HG03066 (cell line): ENCODE results near the gene CAPNS1.
"Not testable (repeated sequence)": the region's sequence is repeated elsewhere in the genome, so short reads cannot be mapped to it uniquely, and the experiment has no call there.

Source experiments
- ATAC-seq: cut with Tn5 transposase; IDR thresholded peaks from one replicate; pipeline ENCODE4 v1.9.1; 2021; ENCODE audit warnings: low read depth; ENCODE audit not compliant: unreplicated experiment

The CAPNS1 gene

DNA sequence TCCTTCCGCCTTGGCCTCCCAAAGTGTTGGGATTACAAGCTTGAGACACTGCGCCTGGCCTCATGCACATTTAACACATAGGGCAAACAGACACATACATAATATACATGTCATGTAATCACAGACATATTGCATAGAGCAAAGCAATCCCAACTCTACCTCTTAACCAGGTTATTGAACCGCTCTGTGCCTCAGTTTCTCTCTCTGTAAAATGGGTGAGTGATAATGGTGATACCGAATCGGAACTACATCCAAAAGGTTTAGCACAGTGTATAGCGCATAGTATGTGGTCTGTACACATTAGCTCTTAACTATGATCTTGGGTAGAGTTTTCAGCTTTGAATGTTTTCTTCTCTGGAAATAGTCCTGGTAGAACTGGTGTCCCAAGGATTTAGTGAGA lies 4.8 kb downstream of the CAPNS1 start:
- no peak for ATAC-seq

DNA sequence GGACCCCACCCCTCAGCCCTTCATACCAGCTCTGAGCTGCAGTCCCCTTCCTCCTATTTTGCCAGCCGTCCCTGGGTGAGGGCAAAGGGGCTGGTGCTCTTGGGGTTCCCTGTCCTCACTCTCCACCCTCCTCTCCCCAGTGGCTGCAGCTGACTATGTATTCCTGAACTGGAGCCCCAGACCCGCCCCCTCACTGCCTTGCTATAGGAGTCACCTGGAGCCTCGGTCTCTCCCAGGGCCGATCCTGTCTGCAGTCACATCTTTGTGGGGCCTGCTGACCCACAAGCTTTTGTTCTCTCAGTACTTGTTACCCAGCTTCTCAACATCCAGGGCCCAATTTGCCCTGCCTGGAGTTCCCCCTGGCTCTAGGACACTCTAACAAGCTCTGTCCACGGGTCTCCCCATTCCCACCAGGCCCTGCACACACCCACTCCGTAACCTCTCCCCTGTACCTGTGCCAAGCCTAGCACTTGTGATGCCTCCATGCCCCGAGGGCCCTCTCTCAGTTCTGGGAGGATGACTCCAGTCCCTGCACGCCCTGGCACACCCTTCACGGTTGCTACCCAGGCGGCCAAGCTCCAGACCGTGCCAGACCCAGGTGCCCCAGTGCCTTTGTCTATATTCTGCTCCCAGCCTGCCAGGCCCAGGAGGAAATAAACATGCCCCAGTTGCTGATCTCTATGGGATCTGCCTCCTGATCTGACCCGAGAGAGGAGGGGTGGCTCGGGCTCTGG lies 10.0 kb downstream of the CAPNS1 start:
- ATAC-seq: no peak

DNA sequence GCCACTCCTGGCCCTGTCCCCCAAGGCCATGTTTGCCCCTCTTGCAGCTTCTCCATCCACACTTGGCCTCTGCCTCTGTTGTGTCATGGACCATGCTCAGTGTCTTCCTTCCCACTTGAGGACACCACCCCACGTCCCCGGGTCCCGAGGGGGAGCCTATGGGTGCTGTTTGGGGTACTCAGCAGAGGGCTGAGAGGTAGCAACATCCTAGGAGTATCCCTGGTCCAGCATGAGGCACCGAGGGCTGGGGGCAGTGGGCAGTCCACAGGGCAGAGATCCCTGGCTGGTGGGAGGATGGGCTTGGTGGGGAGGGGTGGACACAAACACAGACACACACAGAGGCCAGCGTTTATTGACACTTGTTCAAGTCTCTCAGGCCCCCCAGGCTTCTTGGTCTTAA lies 10.7 kb downstream of the CAPNS1 start:
- no peak for ATAC-seq

DNA sequence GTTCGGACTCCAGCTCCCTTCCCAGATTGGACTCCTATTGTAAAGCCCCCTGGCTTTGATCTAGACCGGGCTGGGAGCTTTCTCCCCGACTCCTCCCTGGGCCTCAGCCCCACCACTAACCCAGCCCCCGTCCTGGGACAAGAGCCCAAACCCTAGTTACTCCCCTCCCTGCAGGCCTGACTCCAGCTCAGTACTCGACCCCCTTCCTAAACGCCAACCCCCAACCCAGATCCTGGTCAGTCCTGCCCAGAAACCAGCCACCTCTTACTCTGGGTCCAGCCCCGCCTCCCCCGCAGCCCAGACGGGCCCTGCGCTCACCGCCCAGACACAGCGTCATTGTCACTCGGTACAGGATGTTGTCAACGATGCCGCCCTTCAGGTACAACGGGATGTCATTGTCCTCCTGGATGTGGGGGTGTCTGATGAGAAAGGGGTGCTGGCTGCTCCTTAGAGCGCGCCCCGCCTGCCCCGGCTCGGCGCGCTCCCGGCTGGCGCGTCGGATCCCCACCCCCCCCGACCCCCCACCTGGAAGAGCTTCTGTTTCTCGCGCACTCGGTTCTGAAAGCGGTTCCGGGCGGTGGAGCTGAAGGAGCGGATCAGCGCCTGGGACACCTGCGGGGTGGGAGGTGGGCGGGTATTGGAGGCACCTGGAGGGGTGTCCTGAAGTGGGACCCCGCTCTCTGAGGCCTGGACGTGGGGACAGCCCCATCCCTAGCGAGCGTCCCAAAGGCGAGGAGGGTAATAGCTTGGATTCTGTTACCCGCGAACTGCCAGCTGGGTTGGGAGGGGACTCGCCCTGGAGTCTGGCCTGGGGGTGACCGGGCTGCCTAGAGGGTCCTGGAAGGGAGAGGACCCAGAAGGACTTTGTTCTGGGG lies 11.5 kb downstream of the CAPNS1 start:
- no peak for ATAC-seq

DNA sequence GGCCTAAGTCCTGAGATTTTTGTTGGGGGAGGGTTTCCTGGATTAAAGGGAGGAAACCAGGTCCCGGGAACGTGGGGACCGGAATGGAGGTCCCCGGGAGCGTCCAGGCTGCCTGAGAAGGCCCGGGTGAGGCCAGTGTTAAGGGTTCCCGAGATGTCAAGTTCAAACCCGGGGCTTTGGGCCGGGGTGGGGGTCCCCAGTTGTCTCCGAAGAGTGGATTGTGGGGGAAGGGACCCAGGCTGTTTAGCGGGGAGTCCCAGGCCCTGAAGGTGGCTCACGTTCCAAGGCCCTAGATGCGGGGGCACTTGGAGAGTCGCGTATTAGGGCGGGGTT lies 12.1 kb downstream of the CAPNS1 start:
- ATAC-seq: no peak

DNA sequence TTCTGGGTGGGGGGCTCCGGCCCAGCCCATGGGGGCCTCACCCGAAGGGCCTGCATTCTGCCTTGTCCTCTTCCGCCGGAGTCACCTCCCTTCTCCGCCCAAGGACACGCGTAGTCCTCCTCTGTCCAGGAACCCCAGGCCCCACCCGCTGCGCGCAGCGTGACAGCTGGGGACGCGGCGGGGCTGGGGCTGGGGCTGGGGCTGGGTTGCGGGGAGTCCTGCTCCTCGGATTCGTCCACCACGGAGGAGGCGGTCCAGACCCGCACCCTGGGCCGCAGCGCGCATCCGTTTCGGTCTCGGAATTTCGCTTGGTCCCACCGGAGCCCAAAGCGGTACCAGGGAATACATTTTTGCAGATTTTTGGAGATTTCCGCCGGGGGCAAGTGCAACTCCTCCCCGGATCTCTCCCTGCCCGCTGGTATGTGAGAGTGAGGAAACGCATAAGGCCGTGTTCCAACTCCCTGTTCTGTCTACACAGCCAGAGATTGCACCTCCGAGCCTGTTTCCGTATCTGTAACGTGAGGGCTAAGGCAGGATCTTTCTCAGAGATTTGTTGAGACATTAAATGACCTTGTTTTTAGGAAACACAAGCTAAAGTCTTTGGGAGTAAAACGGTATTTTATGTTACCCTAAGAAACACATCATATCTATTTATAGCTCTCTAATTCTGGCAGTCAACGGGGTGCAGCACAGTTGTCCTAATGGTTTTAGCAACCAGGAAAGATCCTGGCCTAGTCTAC lies 12.7 kb downstream of the CAPNS1 start, which contains the start of gene COX7A1:
Gene COX7A1, minus strand, starts transcription at position 96 of the 740 bp plus-strand sequence. Its CDS starts 40 bp downstream, at position 56.
- ATAC-seq: no peak

DNA sequence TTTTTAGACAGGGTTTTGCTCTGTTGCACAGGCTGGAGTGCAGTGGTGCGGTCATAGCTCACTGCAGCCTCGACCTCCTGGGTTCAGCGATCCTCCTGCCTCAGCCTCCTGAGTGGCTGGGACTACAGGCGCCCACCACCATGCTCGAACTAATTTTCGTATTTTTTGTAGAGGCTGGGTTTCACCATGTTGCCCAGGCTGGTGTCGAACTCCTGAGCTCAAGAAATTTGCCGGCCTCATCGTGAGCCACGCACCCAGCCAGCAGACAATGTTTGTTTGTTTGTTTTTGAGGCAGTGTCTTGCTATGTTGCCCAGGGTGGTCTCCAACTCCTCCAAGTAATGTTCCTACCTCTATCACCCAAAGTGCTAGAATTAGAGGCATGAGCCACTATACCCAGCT lies 13.3 kb downstream of the CAPNS1 start:
- no peak for ATAC-seq

DNA sequence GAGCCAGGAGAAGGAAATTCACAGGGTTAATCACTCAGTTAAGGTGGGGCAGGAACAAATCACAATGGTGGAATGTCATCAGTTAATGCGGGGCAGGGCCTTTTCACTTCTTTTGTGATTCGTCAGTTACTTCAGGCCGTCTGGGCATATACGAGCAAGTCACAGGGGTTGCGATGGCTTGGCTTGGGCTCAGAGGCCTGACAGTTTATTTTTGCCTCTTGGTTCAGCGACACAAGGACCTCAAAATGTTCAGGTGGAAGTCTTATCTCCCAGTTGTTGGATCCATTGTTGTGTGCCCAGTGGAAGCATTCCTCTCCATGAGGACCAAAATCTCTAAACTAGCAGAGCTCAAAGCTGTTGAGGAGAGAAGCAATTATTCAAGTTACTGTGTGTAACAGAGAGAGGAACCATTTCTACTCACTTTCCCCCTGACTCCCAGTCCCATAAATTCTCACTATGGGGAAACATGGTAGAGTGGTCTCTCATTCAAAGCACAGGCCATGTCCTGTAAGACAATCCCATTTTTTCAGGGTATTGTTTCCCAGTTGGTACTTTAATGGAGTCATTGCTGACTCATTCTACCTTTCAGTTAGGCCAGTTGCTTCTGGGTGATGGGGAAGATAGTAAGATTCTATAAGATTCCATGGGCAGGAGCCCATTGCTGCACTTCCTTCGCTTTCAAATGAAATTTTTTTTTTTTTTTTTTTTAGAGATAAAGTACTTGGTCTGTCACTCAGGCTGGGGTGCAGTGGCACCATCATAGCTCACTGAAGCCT lies 21.1 kb downstream of the CAPNS1 start:
- ATAC-seq: no peak

DNA sequence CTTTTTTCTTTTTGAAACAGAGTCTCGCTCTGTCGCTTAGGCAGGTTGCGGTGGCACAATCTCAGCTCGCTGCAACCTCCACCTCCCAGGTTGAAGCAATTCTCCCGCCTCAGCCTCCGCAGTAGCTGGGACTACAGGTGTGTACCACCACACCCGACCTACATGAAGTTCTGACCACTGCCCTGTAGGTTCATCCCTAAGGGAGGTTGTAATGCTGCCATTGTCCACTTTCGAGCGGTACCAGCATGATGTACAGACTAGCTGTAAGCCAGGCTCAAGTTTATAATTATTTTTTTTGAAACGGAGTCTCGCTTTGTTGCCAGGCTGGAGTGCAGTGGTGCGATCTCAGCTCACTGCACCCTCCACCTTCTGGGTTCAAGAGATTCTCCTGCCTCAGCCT lies 23.9 kb downstream of the CAPNS1 start:
- ATAC-seq: no peak

DNA sequence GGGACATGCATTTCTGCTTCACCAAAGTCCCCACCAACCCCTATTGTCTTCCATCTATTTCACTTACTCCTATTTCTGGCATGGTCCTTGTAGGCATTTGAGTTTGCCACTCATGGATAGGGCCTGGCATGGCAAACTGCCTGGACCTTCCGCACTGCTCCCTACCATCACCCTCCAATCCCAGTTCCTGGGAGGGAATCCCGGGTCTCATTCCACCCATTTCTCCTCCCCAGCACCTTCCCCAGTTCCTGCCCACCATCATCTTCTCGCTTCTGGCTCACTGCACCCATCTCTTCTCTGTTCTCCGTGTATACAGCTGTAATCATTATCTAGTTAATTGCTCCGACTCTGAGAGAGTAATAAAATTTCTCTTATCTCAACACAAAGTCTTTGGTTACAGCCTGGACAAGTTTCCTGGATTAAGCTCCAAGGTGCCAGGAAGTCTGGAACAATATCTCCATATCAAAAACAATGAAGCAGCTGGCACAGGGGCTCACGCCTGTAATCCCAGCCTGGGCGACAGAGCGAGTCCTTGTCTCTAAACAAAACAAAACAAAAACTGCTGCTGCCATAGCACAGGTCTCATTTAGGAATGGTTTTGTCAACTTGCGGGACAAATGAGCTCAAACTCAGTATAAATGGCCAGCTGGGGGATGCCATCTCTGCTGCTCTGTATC lies 29.4 kb downstream of the CAPNS1 start:
- no peak for ATAC-seq

DNA sequence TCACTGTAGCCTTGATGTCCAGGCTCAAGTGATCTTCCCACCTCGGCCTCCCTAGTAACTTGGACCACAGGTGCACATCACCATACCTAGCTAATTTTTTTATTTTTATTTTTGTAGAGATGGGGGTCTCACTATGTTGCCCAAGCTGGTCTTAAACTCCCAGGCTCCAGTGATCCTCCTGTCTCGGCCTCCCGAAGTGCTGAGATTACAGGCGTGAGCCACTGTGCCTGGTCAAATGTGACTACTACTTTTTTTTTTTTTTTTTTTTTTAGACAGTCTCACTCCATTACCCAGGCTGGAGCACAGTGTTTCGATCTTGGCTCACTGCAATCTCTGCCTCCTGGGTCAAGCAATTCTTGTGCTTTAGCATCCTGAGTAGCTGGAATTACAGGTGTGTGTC lies 33.0 kb downstream of the CAPNS1 start:
- no peak for ATAC-seq

DNA sequence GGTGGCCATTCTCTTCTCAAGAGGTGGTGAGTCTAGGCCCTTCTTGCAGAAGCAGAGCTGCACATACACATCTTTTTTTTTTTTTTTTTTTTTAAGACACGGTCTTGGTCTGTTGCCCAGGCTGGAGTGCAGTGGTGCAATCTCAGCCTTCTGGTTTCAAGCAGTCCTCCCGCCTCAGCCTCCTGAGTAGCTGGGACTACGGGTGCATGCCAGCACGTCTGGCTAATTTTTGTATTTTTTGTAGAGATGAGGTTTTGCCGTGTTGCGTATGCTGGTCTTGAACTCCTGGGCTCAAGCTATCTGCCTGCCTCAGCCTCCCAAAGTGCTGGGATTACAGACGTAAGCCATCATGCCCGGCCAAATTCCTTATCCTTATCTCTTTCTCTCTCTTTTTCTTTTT lies 34.0 kb downstream of the CAPNS1 start:
- not testable (repeated sequence) for ATAC-seq

DNA sequence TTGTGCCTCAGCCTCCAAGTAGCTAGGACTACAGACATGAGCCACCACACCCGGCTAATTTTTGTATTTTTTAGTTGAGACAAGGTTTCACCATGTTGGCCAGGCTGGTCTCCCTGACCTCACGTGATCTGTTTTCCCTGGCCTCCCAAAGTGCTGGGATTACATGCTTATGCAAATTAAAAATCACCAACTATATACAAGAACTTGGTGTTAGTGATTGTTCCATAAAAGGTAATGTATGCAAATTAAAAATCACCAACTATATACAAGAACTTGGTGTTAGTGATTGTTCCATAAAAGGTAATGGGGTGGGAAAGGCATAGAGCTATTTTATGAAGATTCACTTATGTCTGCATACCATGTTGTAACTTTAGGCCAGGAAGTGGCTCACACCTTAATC lies 39.2 kb downstream of the CAPNS1 start:
- not testable (repeated sequence) for ATAC-seq

DNA sequence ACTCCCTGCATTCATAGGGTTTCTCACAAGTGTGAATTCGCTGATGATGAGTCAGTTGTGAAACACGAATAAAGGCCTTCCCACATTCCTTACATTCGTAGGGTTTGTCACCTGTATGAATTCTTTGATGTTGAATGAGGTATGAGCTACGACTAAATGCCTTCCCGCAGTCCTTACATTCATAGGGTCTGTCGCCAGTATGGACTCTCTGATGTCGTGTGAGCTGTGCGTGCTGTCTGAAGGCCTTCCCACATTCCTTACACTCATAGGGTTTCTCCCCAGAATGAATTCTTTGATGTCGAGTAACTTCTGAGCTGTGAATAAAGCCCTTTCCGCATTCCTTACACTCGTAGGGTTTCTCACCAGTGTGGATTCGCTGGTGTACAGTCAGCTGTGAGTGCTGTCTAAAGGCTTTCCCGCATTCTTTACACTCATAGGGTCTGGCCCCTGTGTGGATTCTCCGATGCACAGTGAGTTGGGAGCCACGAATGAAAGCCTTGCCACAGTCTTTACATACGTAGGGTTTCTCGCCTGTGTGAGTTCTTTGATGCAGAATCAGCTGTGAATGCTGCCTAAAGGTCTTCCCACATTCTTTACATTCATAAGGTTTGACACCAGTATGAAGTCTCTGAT lies 42.9 kb downstream of the CAPNS1 start:
- ATAC-seq: no peak

DNA sequence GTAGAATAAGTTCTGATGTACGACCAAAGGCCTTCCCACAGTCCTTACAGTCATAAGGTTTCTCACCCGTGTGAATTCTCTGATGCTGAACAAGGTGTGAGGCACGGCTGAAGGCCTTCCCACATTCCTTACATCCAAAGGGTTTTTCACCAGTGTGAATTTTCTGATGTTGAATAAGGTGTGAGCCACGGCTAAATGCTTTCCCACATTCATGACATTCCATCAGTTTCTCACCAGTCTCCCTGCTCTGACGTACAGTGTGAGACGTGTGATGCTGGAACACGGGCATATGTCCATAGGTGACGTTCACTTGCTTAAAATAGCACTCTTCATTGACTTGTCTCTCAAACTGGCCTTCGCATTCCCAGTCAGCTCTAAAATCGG lies 43.4 kb downstream of the CAPNS1 start:
- no peak for ATAC-seq

DNA sequence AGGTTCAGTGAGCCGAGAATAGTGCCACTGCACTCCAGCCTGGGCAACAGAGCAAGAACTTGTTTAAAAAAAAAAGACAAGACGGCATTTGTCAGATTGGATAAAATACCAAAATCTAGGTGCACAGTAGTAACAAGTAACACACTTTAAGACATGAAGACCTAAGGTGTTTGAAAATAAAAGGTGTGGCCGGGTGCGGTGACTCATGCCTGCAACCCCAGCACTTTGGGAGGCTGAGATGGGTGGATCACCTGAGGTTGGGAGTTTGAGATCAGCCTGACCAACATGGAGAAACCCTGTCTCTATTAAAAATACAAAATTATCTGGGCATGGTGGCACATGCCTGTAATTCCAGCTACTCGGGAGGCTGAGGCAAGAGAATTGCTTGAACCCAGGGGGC lies 46.9 kb downstream of the CAPNS1 start:
- not testable (repeated sequence) for ATAC-seq

DNA sequence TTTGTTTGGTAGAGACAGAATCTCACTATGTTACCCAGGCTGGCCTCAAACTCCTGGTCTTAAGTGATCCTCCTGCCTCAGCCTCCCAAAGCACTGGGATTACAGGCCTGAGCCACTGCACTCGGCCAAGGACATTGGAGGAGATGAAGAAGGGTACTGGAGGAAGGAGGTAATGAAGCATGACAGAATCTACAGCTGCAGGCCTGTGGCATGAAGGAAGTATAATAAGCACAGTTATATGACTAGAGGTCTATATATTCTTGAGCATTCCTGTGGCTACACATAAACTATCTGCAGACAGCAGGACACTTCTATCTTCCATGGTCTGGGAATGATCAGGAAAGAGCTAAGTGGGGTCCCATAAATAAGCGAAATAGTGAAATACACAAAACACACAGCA lies 56.4 kb downstream of the CAPNS1 start:
- no peak for ATAC-seq

DNA sequence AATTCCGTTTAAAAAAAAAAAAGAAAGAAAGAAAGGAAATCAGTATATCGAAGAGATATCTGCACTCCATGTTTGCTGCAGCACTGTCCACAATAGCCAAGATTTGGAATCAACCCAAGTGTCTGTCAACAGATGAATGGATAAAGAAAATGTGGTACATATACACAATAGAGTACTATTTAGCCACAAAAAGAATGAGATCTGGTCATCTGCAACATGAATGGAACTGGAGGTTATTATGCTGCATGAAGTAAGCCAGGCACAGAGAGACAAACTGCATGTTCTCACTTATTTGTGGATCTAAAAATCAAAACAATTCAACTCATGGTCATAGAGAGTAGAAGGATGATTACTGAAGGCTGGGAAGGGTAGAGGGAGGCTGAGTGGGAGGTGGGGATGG lies 58.3 kb downstream of the CAPNS1 start:
- ATAC-seq: no peak
